Endothelial cell (in vitro differentiated cells): Measurements from ENCODE around the gene TK1. TPM values are rescaled to one million over a fixed set of nuclear protein-coding genes. Genes with fewer than 3 reads are reported as not detected.
A peak's percentile ranks its signal among the peaks of the same experiment; 100 is the strongest.

ENCODE experiments used
- DNase-seq: peaks from one replicate; pipeline ENCODE4 v3.0.0; 2021; ENCODE audit warnings: low spot score
- H3K27ac Mint-ChIP-seq: one replicate; pipeline ENCODE4 v1.8.0; 2021; ENCODE audit warnings: mixed read lengths, inconsistent platforms; ENCODE audit not compliant: unreplicated experiment
- H3K27me3 Mint-ChIP-seq: one replicate; pipeline ENCODE4 v1.8.0; 2021; ENCODE audit warnings: mild to moderate bottlenecking, moderate library complexity, mixed read lengths, inconsistent platforms; ENCODE audit not compliant: unreplicated experiment
- H3K36me3 Mint-ChIP-seq: one replicate; pipeline ENCODE4 v1.8.0; 2021; ENCODE audit warnings: mild to moderate bottlenecking, low read depth, mixed read lengths, inconsistent platforms; ENCODE audit not compliant: unreplicated experiment
- H3K4me1 Mint-ChIP-seq: one replicate; pipeline ENCODE4 v1.8.0; 2021; ENCODE audit warnings: mild to moderate bottlenecking, mixed read lengths, inconsistent platforms; ENCODE audit not compliant: unreplicated experiment
- H3K4me3 Mint-ChIP-seq: one replicate; pipeline ENCODE4 v1.8.0; 2021; ENCODE audit warnings: mild to moderate bottlenecking, mixed read lengths, inconsistent platforms; ENCODE audit not compliant: unreplicated experiment
- H3K9me3 Mint-ChIP-seq: one replicate; pipeline ENCODE4 v1.8.0; 2021; ENCODE audit warnings: mixed read lengths, inconsistent platforms; ENCODE audit not compliant: unreplicated experiment
- CTCF ChIP-seq: fragments of 200-600 bp; sonication (generic); IDR thresholded peaks from one replicate; pipeline ENCODE4 v1.5.0; 2021; ENCODE audit warnings: antibody characterized with exemption; ENCODE audit not compliant: unreplicated experiment
- total RNA-seq: library from RNA; stranded (reverse); fragmentation: NEBNext Ultra II Directional; extraction: Animal tissue kit (Norgen Biotek cat#: 25700); gene quantifications from one replicate; pipeline ENCODE4 v1.2.1, GENCODE V29; 2021; ENCODE audit not compliant: unreplicated experiment

The TK1 gene
- total RNA-seq, 1 donor from 2014 or later = 23.8 TPM

- no peaks in the 10 kb centered on the region for H3K36me3 Mint-ChIP-seq
- no peaks in the 10 kb centered on the region for H3K9me3 Mint-ChIP-seq
- H3K27ac Mint-ChIP-seq = peak overlapping the region; percentile 96
- DNase-seq = no peak
- H3K27me3 Mint-ChIP-seq = peaks cover 10% of the 10 kb centered on the region
- no peak for TF ChIP-seq CTCF
- peaks cover 55% of the 10 kb centered on the region for H3K4me1 Mint-ChIP-seq
- no peak overlapping the region for H3K4me3 Mint-ChIP-seq
Observed at GRCh38 chr17:78225088-78225865, 38.4 kb upstream of the TK1 start.

DNA sequence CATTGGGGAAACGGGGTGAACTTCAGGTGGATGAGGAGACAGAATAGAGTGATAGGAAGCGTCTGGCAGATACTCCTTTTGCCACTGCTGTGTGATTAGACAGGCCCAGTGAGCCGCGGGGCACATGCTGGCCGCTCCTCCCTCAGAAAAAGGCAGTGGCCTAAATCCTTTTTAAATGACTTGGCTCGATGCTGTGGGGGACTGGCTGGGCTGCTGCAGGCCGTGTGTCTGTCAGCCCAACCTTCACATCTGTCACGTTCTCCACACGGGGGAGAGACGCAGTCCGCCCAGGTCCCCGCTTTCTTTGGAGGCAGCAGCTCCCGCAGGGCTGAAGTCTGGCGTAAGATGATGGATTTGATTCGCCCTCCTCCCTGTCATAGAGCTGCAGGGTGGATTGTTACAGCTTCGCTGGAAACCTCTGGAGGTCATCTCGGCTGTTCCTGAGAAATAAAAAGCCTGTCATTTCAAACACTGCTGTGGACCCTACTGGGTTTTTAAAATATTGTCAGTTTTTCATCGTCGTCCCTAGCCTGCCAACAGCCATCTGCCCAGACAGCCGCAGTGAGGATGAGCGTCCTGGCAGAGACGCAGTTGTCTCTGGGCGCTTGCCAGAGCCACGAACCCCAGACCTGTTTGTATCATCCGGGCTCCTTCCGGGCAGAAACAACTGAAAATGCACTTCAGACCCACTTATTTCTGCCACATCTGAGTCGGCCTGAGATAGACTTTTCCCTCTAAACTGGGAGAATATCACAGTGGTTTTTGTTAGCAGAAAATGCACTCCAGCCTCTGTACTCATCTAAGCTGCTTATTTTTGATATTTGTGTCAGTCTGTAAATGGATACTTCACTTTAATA lies 37.6 kb upstream of the TK1 start:
- no peak for TF ChIP-seq CTCF
- H3K27me3 Mint-ChIP-seq = peaks cover 10% of the 10 kb centered on the region
- peak overlapping the region; percentile 44 for H3K4me3 Mint-ChIP-seq
- H3K36me3 Mint-ChIP-seq = no peaks in the 10 kb centered on the region
- H3K4me1 Mint-ChIP-seq = peaks cover 60% of the 10 kb centered on the region
- peak overlapping the region; percentile 96 for H3K27ac Mint-ChIP-seq
- H3K9me3 Mint-ChIP-seq = no peaks in the 10 kb centered on the region
- no peak for DNase-seq

DNA sequence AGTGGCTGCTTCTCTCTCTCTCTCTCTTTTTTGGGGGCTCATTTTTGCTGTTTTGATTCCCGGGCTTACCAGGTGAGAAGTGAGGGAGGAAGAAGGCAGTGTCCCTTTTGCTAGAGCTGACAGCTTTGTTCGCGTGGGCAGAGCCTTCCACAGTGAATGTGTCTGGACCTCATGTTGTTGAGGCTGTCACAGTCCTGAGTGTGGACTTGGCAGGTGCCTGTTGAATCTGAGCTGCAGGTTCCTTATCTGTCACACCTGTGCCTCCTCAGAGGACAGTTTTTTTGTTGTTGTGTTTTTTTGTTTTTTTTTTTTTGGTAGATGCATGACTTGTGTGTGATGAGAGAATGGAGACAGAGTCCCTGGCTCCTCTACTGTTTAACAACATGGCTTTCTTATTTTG lies 36.9 kb upstream of the TK1 start:
- Mint-ChIP-seq H3K9me3 (no peaks in the 10 kb centered on the region), H3K27me3 (peaks cover 10% of the 10 kb centered on the region), H3K4me3 (peak overlapping the region; percentile 79), H3K4me1 (peaks cover 66% of the 10 kb centered on the region), H3K36me3 (no peaks in the 10 kb centered on the region), H3K27ac (peak overlapping the region; percentile 96)
- TF ChIP-seq CTCF = no peak
- no peak for DNase-seq

- Mint-ChIP-seq H3K27ac (peak overlapping the region; percentile 96), H3K27me3 (peaks cover 10% of the 10 kb centered on the region), H3K36me3 (no peaks in the 10 kb centered on the region), H3K4me1 (peaks cover 66% of the 10 kb centered on the region), H3K4me3 (peak overlapping the region; percentile 79), H3K9me3 (no peaks in the 10 kb centered on the region)
- no peak for TF ChIP-seq CTCF
- no peak for DNase-seq
Observed at GRCh38 chr17:78223061-78223460, 36.2 kb upstream of the TK1 start.
